OCI-LY3 (cell line): ENCODE results near the gene FNDC3A.

Experiments used
- H2AFZ ChIP-seq: fragments of 200-600, 300-600 bp; shearing (Covaris generic); 2 replicates; pipeline ENCODE4 v1.6.0; 2014; ENCODE audit warnings: antibody characterized with exemption, low read depth, low read length
- H3K27ac ChIP-seq: fragments of 200-600, 300-600 bp; sonication (generic); 2 replicates; pipeline ENCODE4 v1.5.1; 2014; ENCODE audit warnings: mild to moderate bottlenecking, low read length, moderate library complexity, mixed read lengths
- H3K27me3 ChIP-seq: fragments of 200-600, 300-600 bp; sonication (generic); 2 replicates; pipeline ENCODE4 v1.6.1; 2014; ENCODE audit warnings: low read depth, low read length, mixed read lengths
- H3K36me3 ChIP-seq: fragments of 200-600, 300-600 bp; sonication (generic); replicated peaks from 2 replicates; pipeline ENCODE3; 2014; ENCODE audit warnings: low read depth, low read length, mixed read lengths
- H3K4me1 ChIP-seq: fragments of 300-600, 200-600 bp; sonication (generic); 2 replicates; pipeline ENCODE4 v1.6.1; 2014; ENCODE audit warnings: low read length, mixed read lengths
- H3K4me2 ChIP-seq: fragments of 200-600, 300-600 bp; sonication (generic); 2 replicates; pipeline ENCODE4 v1.6.1; 2014; ENCODE audit warnings: low read length, mixed read lengths
- H3K4me3 ChIP-seq: fragments of 300-600, 200-600 bp; sonication (generic); 2 replicates; pipeline ENCODE4 v1.5.1; 2014; ENCODE audit warnings: antibody characterized with exemption, mild to moderate bottlenecking, low read length, moderate library complexity
- H3K79me2 ChIP-seq: fragments of 300-600, 200-600 bp; shearing (Covaris generic); 2 replicates; pipeline ENCODE4 v1.6.1; 2014; ENCODE audit warnings: mild to moderate bottlenecking, low read length, mixed read lengths
- H3K9ac ChIP-seq: fragments of 300-600, 200-600 bp; shearing (Covaris generic); 2 replicates; pipeline ENCODE4 v1.6.0; 2014; ENCODE audit warnings: mild to moderate bottlenecking, low read length, moderate library complexity
- H3K9me3 ChIP-seq: fragments of 200-600, 300-600 bp; shearing (Covaris generic); 2 replicates; pipeline ENCODE4 v1.6.1; 2014; ENCODE audit warnings: low read length, mixed read lengths; ENCODE audit not compliant: insufficient read depth
- H4K20me1 ChIP-seq: fragments of 200-600, 300-600 bp; sonication (generic); 2 replicates; pipeline ENCODE4 v1.6.1; 2016; ENCODE audit warnings: low read length, mixed read lengths; ENCODE audit not compliant: insufficient read depth
- EZH2phosphoT487 ChIP-seq: fragments of 200-600 bp; shearing (Covaris generic); IDR thresholded peaks from 2 replicates; pipeline ENCODE4 v1.6.1; 2018; ENCODE audit warnings: antibody characterized with exemption, mixed run types, low read depth
- TF ChIP-seq, protein P1 (sequence below): fragments of 200-600, 300-600 bp; sonication (generic); IDR thresholded peaks from 2 replicates; pipeline ENCODE4 v1.5.1; 2014; ENCODE audit warnings: antibody characterized with exemption, low read length, low read depth

FNDC3A gene

DNA sequence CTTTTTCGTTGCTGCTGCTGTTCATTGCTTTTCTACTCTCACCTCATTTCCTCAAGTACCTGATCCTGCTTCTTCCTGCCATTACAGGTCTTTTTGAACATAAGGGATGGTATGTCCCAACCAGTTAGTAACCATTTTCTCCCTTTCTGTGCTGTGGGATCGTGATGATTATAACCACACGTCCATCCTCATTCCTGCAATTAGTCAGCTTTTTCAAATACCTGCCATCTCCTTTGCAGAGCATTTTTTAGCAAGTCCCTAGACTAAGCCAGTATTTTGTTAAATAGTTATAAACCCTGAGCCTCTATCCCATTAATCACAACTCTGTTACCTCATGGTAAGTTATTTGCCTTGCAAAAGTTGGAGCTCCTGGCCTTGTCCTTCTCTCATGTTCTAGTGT, 109.2 kb downstream of the FNDC3A start:
- no peak for TF ChIP-seq EZH2phosphoT487
- peaks cover 6% of the 10 kb centered on the region for H3K36me3 ChIP-seq
- peak overlapping the region; percentile 38 for H3K4me2 ChIP-seq
- no peaks in the 10 kb centered on the region for H3K9me3 ChIP-seq
- H2AFZ ChIP-seq: no peak overlapping the region
- no peaks in the 10 kb centered on the region for H3K27me3 ChIP-seq
- H3K27ac ChIP-seq: no peak overlapping the region
- H3K4me1 ChIP-seq: peaks cover 40% of the 10 kb centered on the region
- H3K9ac ChIP-seq: no peak overlapping the region
- peaks cover 19% of the 10 kb centered on the region for H3K79me2 ChIP-seq
- H3K4me3 ChIP-seq: no peak overlapping the region
- H4K20me1 ChIP-seq: peaks cover 13% of the 10 kb centered on the region; the same call in 1 of the 2 replicates

DNA sequence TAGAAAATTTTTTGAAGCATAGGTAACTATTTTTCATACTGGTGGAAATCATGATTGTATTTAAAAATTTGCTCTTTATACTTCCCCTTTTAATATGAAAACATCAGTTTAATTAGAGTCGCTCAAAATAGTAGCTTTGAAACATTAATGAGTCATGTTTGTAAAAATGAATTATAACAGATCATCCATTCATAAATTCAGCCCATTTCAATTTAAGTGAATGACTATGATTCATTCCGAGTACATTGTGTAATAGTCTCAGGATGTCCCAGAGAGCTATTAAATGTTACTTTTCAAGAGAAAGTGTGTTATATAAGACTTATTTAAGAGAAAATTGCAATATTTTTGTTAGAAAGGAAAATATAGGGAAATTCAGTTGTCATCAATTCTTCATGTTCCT, 111.0 kb downstream of the FNDC3A start:
- TF ChIP-seq, protein P1, sequence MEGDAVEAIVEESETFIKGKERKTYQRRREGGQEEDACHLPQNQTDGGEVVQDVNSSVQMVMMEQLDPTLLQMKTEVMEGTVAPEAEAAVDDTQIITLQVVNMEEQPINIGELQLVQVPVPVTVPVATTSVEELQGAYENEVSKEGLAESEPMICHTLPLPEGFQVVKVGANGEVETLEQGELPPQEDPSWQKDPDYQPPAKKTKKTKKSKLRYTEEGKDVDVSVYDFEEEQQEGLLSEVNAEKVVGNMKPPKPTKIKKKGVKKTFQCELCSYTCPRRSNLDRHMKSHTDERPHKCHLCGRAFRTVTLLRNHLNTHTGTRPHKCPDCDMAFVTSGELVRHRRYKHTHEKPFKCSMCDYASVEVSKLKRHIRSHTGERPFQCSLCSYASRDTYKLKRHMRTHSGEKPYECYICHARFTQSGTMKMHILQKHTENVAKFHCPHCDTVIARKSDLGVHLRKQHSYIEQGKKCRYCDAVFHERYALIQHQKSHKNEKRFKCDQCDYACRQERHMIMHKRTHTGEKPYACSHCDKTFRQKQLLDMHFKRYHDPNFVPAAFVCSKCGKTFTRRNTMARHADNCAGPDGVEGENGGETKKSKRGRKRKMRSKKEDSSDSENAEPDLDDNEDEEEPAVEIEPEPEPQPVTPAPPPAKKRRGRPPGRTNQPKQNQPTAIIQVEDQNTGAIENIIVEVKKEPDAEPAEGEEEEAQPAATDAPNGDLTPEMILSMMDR: no peak
- no peak for TF ChIP-seq EZH2phosphoT487
- Histone ChIP-seq H4K20me1 (peaks cover 13% of the 10 kb centered on the region; the same call in 1 of the 2 replicates), H3K4me2 (no peak overlapping the region), H3K27ac (no peak overlapping the region), H3K79me2 (peaks cover 19% of the 10 kb centered on the region), H3K27me3 (no peaks in the 10 kb centered on the region), H3K36me3 (peaks cover 6% of the 10 kb centered on the region), H3K9me3 (no peaks in the 10 kb centered on the region), H3K9ac (no peak overlapping the region), H3K4me1 (peaks cover 40% of the 10 kb centered on the region), H3K4me3 (no peak overlapping the region), H2AFZ (no peak overlapping the region)

DNA sequence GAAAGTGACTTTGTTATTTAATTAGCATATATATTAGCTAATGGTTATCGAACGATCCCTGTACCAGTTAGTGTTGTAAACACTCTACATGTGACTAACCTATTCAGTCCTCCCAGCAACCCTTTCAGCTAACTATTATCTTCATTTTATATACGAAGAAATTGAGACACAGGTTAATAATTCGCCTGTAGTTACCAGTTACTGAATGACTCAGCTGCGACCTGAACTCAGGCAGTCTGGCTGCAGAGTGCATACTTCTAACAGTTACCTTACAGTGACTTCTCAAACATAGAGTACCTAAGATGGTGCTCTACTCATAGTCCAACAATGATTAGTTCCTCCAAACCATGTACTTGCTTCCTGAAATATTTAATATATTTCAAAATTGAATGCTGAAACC, 117.7 kb downstream of the FNDC3A start:
- Histone ChIP-seq H3K9ac (no peak overlapping the region), H3K27me3 (no peaks in the 10 kb centered on the region), H3K4me1 (peaks cover 9% of the 10 kb centered on the region), H3K9me3 (no peaks in the 10 kb centered on the region), H4K20me1 (no peaks in the 10 kb centered on the region), H3K36me3 (no peaks in the 10 kb centered on the region), H3K79me2 (no peaks in the 10 kb centered on the region), H2AFZ (no peak overlapping the region), H3K4me2 (no peak overlapping the region), H3K27ac (no peak overlapping the region), H3K4me3 (no peak overlapping the region)
- TF ChIP-seq, protein P1: no peak
- no peak for TF ChIP-seq EZH2phosphoT487

- Histone ChIP-seq H3K4me3 (no peak overlapping the region), H3K9me3 (no peaks in the 10 kb centered on the region), H3K36me3 (no peaks in the 10 kb centered on the region), H3K9ac (no peak overlapping the region), H3K27ac (no peak overlapping the region), H2AFZ (no peak overlapping the region), H3K27me3 (no peaks in the 10 kb centered on the region), H3K4me1 (peaks cover 9% of the 10 kb centered on the region), H4K20me1 (no peaks in the 10 kb centered on the region), H3K79me2 (no peaks in the 10 kb centered on the region), H3K4me2 (no peak overlapping the region)
- TF ChIP-seq, protein P1: no peak
- TF ChIP-seq EZH2phosphoT487: no peak
These were observed 121.7 kb downstream of the FNDC3A start for GRCh38 chr13:49097374-49097773.

- H3K27me3 ChIP-seq: no peaks in the 10 kb centered on the region
- H3K27ac ChIP-seq: no peak overlapping the region
- H2AFZ ChIP-seq: no peak overlapping the region
- no peak overlapping the region for H3K4me3 ChIP-seq
- no peak overlapping the region for H3K4me2 ChIP-seq
- H3K79me2 ChIP-seq: no peaks in the 10 kb centered on the region
- peaks cover 5% of the 10 kb centered on the region for H3K4me1 ChIP-seq
- H3K36me3 ChIP-seq: no peaks in the 10 kb centered on the region
- H3K9ac ChIP-seq: no peak overlapping the region
- H4K20me1 ChIP-seq: no peaks in the 10 kb centered on the region
- TF ChIP-seq, protein P1: no peak
- no peak for TF ChIP-seq EZH2phosphoT487
- no peaks in the 10 kb centered on the region for H3K9me3 ChIP-seq
These were observed 122.5 kb downstream of the FNDC3A start for GRCh38 chr13:49098198-49098597.
